ENCODE data around the gene FGF6. TPM values are rescaled to one million over a fixed set of nuclear protein-coding genes. Genes with fewer than 3 reads are reported as not detected.

FGF6 gene
- total and polyA plus RNA-seq, 4 donors: not detected

DNA sequence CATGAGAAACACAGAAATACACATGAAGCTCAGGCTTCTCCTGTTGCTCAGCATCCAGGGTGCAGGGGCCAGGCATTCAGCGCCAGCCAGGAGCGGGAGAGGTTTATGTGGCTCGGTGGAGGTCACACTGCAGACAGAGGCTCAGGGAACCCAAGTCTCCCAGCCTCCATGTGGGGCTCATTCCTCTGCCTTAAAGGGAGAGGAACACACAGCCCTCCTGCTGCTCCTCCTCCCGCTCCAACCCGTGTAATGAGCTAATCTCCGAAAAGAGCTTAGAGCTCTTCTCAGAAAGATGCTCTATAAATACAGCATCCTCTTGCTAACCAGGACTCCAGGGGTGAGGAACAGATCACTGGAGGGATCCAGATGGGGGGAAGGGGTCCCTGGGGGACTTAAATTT, 28.2 kb downstream of the FGF6 start:
- no peak for DNase-seq (ENCODE audit: low spot score)
- Histone ChIP-seq H3K4me1 (ENCODE audit: control insufficient read depth in 4 of 4, insufficient read depth in 4 of 4, low read length in 3 of 4) (no peaks in the 10 kb centered on the region), H3K9ac (ENCODE audit: low read depth in 1 of 2, low read length in 2 of 2) (no peak overlapping the region), H3K27ac (ENCODE audit: low read depth in 1 of 2, low read length in 2 of 2) (no peak overlapping the region), H3K27me3 (ENCODE audit: control insufficient read depth in 4 of 4, insufficient read depth in 4 of 4, low read length in 3 of 4) (peaks cover 0 to 4% (median 0%) of the 10 kb centered on the region in 4 donors), H3K4me3 (ENCODE audit: low read depth in 1 of 3, low read length in 3 of 3) (no peak overlapping the region), H3K9me3 (ENCODE audit: control insufficient read depth in 4 of 4, low read length in 3 of 4) (no peaks in the 10 kb centered on the region), H3K36me3 (ENCODE audit: control insufficient read depth in 4 of 4, insufficient read depth in 3 of 4, low read depth in 1 of 4, low read length in 3 of 4) (no peaks in the 10 kb centered on the region)
- TF ChIP-seq, protein P1, sequence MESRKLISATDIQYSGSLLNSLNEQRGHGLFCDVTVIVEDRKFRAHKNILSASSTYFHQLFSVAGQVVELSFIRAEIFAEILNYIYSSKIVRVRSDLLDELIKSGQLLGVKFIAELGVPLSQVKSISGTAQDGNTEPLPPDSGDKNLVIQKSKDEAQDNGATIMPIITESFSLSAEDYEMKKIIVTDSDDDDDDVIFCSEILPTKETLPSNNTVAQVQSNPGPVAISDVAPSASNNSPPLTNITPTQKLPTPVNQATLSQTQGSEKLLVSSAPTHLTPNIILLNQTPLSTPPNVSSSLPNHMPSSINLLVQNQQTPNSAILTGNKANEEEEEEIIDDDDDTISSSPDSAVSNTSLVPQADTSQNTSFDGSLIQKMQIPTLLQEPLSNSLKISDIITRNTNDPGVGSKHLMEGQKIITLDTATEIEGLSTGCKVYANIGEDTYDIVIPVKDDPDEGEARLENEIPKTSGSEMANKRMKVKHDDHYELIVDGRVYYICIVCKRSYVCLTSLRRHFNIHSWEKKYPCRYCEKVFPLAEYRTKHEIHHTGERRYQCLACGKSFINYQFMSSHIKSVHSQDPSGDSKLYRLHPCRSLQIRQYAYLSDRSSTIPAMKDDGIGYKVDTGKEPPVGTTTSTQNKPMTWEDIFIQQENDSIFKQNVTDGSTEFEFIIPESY (IDR thresholded peaks at IDR 0.05): no peak
- TF ChIP-seq EGR1 (IDR thresholded peaks at IDR 0.05; ENCODE audit: low read depth in 2 of 2) (no peak), GABPA (IDR thresholded peaks at IDR 0.05 in 1 of 2, conservative IDR thresholded peaks at IDR 0.05 in 1 of 2) (no peak), HNF4A (conservative IDR thresholded peaks at IDR 0.05) (no peak), FOXA2 (IDR thresholded peaks at IDR 0.05) (no peak), JUND (IDR thresholded peaks at IDR 0.05) (no peak), TAF1 (conservative IDR thresholded peaks at IDR 0.05) (no peak), RXRA (IDR thresholded peaks at IDR 0.05) (no peak), RAD21 (IDR thresholded peaks at IDR 0.05) (no peak), NR2F2 (IDR thresholded peaks at IDR 0.05) (no peak), SP1 (IDR thresholded peaks at IDR 0.05) (no peak), FOXA1 (IDR thresholded peaks at IDR 0.05) (no peak), YY1 (IDR thresholded peaks at IDR 0.05) (no peak), HNF4G (IDR thresholded peaks at IDR 0.05) (no peak)
- TF ChIP-seq, protein P2, sequence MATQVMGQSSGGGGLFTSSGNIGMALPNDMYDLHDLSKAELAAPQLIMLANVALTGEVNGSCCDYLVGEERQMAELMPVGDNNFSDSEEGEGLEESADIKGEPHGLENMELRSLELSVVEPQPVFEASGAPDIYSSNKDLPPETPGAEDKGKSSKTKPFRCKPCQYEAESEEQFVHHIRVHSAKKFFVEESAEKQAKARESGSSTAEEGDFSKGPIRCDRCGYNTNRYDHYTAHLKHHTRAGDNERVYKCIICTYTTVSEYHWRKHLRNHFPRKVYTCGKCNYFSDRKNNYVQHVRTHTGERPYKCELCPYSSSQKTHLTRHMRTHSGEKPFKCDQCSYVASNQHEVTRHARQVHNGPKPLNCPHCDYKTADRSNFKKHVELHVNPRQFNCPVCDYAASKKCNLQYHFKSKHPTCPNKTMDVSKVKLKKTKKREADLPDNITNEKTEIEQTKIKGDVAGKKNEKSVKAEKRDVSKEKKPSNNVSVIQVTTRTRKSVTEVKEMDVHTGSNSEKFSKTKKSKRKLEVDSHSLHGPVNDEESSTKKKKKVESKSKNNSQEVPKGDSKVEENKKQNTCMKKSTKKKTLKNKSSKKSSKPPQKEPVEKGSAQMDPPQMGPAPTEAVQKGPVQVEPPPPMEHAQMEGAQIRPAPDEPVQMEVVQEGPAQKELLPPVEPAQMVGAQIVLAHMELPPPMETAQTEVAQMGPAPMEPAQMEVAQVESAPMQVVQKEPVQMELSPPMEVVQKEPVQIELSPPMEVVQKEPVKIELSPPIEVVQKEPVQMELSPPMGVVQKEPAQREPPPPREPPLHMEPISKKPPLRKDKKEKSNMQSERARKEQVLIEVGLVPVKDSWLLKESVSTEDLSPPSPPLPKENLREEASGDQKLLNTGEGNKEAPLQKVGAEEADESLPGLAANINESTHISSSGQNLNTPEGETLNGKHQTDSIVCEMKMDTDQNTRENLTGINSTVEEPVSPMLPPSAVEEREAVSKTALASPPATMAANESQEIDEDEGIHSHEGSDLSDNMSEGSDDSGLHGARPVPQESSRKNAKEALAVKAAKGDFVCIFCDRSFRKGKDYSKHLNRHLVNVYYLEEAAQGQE (IDR thresholded peaks at IDR 0.05): no peak
- TF ChIP-seq, protein P3, sequence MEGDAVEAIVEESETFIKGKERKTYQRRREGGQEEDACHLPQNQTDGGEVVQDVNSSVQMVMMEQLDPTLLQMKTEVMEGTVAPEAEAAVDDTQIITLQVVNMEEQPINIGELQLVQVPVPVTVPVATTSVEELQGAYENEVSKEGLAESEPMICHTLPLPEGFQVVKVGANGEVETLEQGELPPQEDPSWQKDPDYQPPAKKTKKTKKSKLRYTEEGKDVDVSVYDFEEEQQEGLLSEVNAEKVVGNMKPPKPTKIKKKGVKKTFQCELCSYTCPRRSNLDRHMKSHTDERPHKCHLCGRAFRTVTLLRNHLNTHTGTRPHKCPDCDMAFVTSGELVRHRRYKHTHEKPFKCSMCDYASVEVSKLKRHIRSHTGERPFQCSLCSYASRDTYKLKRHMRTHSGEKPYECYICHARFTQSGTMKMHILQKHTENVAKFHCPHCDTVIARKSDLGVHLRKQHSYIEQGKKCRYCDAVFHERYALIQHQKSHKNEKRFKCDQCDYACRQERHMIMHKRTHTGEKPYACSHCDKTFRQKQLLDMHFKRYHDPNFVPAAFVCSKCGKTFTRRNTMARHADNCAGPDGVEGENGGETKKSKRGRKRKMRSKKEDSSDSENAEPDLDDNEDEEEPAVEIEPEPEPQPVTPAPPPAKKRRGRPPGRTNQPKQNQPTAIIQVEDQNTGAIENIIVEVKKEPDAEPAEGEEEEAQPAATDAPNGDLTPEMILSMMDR (IDR thresholded peaks at IDR 0.05; ENCODE audit: low read depth, low read length, missing input control): no peak
- TF ChIP-seq, protein P4, sequence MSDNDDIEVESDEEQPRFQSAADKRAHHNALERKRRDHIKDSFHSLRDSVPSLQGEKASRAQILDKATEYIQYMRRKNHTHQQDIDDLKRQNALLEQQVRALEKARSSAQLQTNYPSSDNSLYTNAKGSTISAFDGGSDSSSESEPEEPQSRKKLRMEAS (IDR thresholded peaks at IDR 0.05): no peak
- TF ChIP-seq, protein P5, sequence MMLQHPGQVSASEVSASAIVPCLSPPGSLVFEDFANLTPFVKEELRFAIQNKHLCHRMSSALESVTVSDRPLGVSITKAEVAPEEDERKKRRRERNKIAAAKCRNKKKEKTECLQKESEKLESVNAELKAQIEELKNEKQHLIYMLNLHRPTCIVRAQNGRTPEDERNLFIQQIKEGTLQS (IDR thresholded peaks at IDR 0.05): no peak
- 49% methylated on average over 6 of the region's 6 CpGs for WGBS

Measured in liver (tissue), 9 donors.